NB4 (cell line): Measurements from ENCODE around the gene MED15.

Source experiments
- MYC ChIP-seq: IDR thresholded peaks from 2 replicates; pipeline ENCODE4 v1.6.1; 2011; ENCODE audit warnings: low read depth, low read length
- POLR2A ChIP-seq: IDR thresholded peaks from 2 replicates; pipeline ENCODE4 v1.6.1; 2011; ENCODE audit warnings: mild to moderate bottlenecking; ENCODE audit not compliant: insufficient read length; ENCODE audit errors: extremely low read depth
- TF ChIP-seq, protein P1 (sequence below): IDR thresholded peaks from one replicate; pipeline ENCODE4 v1.5.1; 2012; ENCODE audit warnings: low read depth, low read length

DNA sequence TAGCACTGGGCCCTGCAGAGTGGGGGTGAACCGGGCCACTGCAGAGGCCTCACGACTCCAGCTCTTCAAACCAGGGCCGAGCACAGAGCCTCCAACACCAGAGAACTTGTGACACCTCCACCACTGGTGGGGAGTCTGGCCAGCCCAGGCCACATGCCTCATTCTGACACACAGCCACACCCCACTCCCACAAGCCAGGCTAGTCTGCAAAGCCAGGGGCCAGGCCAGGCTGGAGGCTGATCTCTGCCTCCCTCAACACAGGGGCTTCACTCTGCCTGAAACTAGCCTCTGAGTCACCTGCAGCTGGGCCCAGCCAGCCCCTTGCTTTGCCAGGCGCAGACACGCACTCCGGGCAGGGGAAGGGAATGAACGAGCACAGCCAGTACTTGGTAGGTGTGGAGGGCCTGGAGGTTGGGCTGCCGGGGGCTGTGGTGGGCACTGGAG, 102.9 kb downstream of the MED15 start:
- TF ChIP-seq POLR2A (no peak), MYC (no peak)
- TF ChIP-seq, protein P1, sequence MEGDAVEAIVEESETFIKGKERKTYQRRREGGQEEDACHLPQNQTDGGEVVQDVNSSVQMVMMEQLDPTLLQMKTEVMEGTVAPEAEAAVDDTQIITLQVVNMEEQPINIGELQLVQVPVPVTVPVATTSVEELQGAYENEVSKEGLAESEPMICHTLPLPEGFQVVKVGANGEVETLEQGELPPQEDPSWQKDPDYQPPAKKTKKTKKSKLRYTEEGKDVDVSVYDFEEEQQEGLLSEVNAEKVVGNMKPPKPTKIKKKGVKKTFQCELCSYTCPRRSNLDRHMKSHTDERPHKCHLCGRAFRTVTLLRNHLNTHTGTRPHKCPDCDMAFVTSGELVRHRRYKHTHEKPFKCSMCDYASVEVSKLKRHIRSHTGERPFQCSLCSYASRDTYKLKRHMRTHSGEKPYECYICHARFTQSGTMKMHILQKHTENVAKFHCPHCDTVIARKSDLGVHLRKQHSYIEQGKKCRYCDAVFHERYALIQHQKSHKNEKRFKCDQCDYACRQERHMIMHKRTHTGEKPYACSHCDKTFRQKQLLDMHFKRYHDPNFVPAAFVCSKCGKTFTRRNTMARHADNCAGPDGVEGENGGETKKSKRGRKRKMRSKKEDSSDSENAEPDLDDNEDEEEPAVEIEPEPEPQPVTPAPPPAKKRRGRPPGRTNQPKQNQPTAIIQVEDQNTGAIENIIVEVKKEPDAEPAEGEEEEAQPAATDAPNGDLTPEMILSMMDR: no peak
